ENCODE measurements around the gene DNAH17. TPM values are rescaled to one million over a fixed set of nuclear protein-coding genes. Genes with fewer than 3 reads are reported as not detected.

DNAH17 gene
- total RNA-seq, 4 donors from 2014 or later = 0.19 to 0.31 TPM; not detected in 2

DNA sequence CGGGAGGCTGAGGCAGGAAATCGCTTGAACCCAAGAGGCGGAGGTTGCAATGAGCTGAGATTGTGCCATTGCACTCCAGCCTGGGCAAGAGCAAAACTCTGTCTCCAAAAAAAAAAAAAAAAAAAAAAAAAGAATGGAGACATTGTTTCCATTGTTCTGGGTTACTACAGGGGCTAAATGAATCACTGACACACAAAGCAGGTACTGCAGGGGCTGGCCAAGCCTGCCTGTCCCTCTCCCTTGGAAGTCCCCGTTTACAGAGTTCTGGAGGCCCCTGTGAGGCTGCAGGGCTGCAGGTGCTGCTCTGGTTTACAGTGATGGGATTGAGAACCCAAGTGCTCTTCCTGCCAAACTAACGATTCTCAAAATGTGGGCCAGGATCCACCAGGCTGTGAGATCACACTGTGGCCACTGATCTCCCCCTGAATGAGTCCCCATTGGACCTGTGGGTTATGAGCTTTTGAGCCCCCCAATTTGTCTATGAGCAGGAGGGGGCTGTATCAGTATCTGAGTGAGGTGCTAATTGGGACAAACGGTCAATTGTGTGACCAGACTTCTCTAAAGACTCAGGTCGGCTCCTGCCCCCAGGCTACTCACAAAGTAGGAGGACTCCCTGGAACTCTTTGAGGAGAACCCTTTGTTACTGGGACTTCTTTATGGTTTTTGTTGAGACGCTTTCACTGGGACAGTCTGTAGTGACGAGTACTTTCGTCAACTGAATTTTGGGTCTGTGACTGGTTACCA, 39.0 kb downstream of the DNAH17 start:
- Histone ChIP-seq H3K36me3 (no peaks in the 10 kb centered on the region), H3K4me3 (no peak overlapping the region), H3K4me1 (peaks cover 0 to 43% (median 11%) of the 10 kb centered on the region in 3 donors), H3K9me3 (no peaks in the 10 kb centered on the region), H3K27ac (no peak overlapping the region), H3K27me3 (no peaks in the 10 kb centered on the region)
- intact Hi-C loops (cut with DNase I) = no loop called here
- WGBS, 2 donors = 55 to 69% methylated on average over 6 to 9 of the region's 10 CpGs
- DNase-seq = no peak
- TF ChIP-seq, protein P1, sequence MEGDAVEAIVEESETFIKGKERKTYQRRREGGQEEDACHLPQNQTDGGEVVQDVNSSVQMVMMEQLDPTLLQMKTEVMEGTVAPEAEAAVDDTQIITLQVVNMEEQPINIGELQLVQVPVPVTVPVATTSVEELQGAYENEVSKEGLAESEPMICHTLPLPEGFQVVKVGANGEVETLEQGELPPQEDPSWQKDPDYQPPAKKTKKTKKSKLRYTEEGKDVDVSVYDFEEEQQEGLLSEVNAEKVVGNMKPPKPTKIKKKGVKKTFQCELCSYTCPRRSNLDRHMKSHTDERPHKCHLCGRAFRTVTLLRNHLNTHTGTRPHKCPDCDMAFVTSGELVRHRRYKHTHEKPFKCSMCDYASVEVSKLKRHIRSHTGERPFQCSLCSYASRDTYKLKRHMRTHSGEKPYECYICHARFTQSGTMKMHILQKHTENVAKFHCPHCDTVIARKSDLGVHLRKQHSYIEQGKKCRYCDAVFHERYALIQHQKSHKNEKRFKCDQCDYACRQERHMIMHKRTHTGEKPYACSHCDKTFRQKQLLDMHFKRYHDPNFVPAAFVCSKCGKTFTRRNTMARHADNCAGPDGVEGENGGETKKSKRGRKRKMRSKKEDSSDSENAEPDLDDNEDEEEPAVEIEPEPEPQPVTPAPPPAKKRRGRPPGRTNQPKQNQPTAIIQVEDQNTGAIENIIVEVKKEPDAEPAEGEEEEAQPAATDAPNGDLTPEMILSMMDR (IDR thresholded peaks at IDR 0.05) = no peak
- no peak for TF ChIP-seq POLR2A (IDR thresholded peaks at IDR 0.05)

DNA sequence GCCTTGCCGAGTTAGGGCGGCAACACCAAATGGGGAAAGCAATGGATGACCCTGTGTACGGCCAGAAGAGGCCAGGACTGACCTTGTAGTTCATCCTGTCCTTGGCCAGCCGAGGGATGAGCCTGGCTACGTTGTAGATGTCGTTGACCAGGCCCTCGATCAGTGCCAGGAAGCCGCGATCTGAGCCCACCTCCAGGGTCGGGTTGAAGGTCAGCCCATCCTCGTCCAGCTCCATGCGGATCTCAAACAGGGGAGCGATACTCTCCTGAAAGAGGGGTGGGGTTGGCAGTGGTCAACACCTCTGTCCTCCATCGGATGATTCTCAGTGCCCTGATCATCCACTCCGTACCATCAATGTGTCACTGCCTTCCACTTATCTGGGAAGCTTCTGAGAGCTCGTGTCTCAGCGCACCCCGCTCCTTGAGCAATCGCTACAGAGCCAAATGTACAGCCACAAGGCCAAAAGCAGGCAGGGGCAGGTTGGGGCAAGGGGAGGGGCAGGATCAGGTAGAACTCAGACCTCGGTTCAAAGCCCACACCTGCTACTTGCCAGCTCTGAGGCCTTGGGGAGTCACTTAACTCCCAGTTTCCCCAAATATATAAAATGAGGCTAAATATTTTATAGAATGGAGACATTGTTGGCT, 39.9 kb downstream of the DNAH17 start:
- no peak for DNase-seq
- TF ChIP-seq POLR2A (IDR thresholded peaks at IDR 0.05) = no peak
- TF ChIP-seq, protein P1 (IDR thresholded peaks at IDR 0.05) = no peak
- H3K4me1 ChIP-seq = peaks cover 0 to 43% (median 11%) of the 10 kb centered on the region in 3 donors
- no peaks in the 10 kb centered on the region for H3K27me3 ChIP-seq
- intact Hi-C loops (cut with DNase I) = no loop called here
- WGBS, 2 donors = 70 to 90% methylated on average over 13 to 19 of the region's 20 CpGs
- no peaks in the 10 kb centered on the region for H3K9me3 ChIP-seq
- H3K36me3 ChIP-seq = no peaks in the 10 kb centered on the region
- H3K27ac ChIP-seq = no peak overlapping the region
- no peak overlapping the region for H3K4me3 ChIP-seq

DNA sequence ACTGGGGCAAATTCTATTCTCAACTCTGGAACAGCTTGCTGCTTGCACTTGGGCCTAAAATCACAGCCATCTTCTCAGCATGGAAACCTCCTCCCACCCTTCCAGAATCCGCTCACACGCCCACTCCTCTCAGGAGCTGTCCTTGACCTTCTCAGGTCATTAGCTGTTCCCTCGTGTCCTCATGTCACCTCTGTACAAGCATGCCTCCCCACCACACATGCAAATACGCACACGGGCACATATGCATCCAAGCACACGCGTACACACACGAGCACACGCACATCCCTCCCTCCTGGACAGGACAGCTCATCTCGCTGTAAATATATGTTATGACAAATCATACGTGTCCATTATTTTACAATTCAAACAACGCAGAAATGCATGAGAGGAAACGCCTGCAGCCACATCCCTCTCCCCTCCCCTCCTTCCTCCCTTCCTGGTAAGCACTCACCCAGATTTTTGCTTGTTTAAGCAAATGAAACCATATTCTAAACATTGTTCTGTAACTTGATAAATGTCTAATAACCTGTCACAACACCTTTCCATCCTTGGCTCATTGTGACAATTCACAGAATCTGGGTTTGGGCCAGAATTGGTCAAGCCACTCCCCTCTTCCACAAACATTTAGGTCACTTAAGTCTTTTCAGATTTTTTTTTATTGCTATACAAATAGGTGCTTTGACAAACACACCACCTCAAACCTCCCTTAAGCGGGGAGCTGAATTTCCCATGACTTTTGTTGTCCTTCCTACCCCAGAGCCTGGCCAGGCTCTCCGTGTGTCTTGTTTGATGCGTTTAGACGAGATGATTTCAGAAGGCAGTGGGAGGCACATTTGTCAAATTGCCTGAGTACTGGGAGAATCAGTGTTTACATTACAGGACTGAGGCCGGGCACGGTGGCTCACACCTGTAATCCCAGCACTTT, 41.7 kb downstream of the DNAH17 start:
- intact Hi-C loops (cut with DNase I) = no loop called here
- Histone ChIP-seq H3K27ac (peak overlapping the region; percentile 9 to 27 (median 17)), H3K4me3 (no peak overlapping the region), H3K36me3 (no peaks in the 10 kb centered on the region), H3K4me1 (peaks cover 0 to 38% (median 11%) of the 10 kb centered on the region in 3 donors), H3K27me3 (no peaks in the 10 kb centered on the region), H3K9me3 (no peaks in the 10 kb centered on the region)
- TF ChIP-seq POLR2A (IDR thresholded peaks at IDR 0.05) = no peak
- TF ChIP-seq, protein P1 (IDR thresholded peaks at IDR 0.05) = no peak
- 30 to 39% methylated on average over 17 to 19 of the region's 19 CpGs for WGBS, 2 donors
- DNase-seq = no peak

DNA sequence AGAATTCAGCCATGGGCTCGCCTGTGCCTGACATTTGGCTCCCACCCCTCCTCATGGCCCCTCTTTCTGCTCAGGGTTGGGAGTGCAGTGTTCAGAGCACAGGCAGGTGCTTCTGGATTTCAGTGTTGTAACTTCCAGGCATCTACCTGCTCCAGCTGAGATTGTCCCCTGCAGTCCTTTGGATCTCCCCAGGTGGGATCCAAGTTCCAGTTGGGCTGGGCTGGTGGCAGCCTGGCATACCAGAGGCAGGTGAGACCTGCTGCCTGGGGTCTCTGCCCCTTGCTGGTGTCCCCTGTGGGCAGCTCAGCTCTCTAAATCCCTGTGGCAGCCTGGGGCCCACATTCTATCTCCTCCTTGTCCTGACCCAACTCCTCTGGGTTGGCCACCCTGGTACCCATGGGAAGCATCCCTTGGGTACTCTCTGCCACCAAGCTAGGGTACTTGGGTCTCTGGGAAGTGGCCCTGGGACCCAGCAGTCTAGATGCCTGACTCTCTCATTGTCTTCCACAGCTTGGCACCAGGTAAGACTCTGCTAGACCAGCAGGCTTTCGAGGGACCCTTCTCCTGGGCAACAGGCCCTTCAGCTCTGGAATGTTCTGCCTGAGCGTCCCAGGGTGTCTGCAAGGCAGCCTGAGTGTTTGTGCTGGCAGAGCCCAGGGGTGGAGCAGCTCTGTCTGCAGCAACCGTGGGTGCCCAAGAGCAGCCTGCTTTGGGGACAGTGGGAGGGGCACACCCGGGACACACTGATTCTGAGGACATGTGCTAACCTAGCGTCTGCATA, 42.5 kb downstream of the DNAH17 start:
- no peak for DNase-seq
- Histone ChIP-seq H3K9me3 (no peaks in the 10 kb centered on the region), H3K27ac (peak overlapping the region in 1 of 4 donors; percentile 9), H3K36me3 (no peaks in the 10 kb centered on the region), H3K4me1 (peaks cover 0 to 38% (median 11%) of the 10 kb centered on the region in 3 donors), H3K4me3 (no peak overlapping the region), H3K27me3 (no peaks in the 10 kb centered on the region)
- 69 to 72% methylated on average over 2 of the region's 6 CpGs for WGBS, 2 donors
- intact Hi-C loops (cut with DNase I) = no loop called here
- TF ChIP-seq, protein P1 (IDR thresholded peaks at IDR 0.05) = no peak
- TF ChIP-seq POLR2A (IDR thresholded peaks at IDR 0.05) = no peak

Measured in esophagus squamous epithelium (tissue), 5 donors.